GM21825 (cell line): ENCODE measurements around the gene CC2D1B.

Experiments
- ATAC-seq: cut with Tn5 transposase; IDR thresholded peaks from one replicate; pipeline ENCODE4 v1.9.1; 2021; ENCODE audit warnings: mild to moderate bottlenecking, moderate library complexity; ENCODE audit not compliant: unreplicated experiment

The CC2D1B gene

DNA sequence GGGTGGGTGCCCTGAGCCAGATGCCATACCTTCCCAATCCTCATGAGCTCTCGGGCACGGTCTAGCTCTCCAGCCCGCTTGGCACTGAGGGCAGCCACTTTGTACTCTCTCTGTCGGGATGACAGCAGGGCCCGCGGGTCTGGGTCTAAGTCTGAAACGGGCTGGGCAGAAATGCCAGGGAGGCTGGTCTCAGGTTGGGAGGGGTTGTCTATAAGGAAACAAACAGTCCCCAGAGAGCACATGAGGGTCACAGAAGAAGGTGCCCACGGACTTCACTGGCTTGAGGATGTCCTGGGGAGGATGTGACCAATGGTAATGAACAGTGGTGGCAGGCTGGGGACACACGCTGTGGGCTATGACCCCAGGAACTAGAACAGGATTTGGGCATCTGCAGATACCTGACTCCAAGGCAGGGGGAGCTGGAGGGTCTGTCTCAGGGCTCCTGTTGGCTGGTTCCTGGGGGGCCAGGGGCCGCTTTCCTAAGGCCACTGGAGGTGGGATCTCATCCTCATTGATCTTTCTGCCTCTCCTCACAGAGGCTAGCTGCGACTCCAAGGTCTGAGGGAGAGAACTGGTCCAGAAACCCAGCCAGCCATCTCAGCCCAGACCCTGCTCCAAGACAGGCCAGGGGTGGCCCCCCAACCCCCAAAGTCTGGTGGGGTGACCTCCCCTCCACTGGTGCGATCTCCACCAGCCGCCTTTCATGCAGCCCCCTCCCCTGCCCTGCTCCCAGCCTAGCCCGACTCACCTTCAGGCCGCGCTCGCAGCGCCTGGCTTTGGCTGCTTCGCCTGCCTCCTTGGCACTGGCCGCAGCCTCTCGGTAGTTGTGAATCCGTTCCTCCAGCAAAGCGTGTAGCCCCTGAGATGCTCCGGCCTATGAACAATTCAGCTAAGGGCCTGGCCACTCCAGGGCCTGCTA, 6.1 kb downstream of the CC2D1B start:
- no peak for ATAC-seq

DNA sequence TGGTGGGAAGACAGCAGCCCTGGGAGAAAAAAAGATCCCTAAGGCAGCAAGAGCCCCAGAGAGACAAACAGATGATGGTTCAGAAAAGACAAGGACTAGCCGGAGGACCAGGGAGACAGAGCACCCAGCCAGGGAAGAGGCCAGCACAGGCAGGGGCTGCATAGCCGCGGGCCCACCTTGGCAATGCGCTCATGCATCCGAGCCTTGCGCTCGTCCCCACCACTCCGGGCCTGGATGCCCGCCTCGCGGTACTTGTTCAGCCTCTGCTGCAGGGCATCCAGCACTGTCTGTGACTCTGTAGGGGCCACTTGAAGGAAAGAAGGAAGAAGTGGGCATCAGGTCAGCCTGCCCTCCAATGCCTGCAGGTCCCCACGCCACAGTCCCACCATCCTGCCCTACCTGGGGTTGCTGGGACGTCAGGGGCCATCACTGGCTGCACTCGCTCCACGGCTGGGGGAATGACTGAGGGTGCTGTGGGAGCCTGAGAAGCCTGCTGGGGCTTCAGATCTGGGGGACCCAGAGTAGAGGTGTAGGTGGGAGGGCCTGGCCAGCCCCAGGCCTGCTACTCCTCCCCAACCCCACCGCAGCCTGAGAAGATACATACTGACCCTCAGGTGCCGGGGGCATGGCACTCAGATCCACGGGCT, 7.0 kb downstream of the CC2D1B start:
- ATAC-seq: no peak

DNA sequence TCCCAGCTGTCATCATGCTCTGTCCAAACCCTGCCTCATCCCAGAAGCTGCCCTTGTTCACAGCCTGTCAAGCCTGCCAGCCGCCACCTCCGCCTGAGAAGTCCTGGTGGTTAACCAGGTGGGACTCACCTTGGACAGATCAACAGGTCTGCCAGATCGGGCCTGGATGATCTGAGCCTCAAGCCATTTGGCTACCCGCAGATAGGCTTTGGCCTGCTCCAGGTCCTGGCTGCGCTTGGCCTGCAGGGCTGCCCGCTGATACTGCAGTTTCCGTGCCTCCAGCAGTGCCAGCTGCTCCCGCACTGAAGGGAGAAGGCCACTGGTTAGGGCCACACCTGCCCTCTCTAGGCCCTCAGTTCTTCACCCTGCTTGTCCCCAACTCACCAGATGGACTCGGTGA, 8.6 kb downstream of the CC2D1B start:
- no peak for ATAC-seq

DNA sequence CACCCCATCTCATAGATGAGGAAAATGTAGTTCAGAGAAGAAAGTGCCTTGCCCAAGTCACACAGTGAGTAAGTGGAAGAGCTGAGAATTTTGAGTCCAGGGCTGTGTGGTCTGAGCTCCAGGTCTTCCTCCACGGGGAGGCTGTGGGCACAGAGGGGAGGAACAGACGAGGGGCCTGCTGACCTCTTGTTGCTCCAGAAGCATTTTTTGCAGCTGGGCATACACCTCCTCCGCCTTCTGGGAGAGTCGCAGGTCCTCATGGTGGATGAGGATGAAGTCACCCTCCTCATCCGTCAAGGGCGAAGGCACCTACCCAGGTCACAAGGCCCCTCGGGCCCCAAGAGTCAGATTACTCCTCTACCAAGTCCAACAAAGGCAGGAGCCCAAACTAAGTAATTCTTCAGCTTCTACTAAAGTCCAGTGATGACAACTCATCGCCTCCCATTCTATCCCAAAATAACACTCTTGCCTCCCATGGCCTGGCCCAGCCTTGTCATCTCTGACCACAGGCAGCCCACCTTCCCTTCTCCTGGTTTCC, 9.1 kb downstream of the CC2D1B start:
- no peak for ATAC-seq

DNA sequence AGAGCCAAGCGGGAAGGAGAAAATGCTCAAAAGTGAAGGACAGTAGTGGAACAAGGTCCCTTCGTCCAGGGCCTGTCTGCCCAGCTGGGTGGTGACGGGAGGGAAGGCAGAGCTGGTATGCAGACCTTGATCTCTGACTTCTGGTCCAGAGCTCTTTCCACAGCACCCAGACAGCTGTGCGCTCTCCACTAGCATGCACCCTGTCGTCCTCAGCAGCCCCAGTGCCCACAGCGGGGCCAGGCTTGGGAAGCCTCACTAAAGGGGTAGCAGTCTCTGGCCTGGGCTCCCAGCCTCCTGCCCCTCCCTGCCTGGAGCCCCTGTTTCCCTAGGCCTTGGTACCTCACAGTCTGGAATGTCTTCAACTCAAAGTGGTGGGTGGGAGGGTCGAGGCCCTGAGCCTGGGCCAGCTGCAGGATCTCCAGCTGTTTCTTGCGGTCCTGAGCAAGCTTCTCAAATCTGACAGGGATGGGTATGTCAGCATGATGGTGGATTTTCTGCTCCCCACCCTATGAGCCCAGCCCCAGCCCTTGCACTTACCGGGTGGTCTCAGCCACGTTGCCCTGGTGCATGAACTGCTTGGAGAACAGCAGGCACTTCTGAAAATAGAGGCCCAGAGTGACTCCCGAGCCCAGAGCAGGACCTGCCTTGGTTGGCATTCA, 10.0 kb downstream of the CC2D1B start:
- no peak for ATAC-seq

DNA sequence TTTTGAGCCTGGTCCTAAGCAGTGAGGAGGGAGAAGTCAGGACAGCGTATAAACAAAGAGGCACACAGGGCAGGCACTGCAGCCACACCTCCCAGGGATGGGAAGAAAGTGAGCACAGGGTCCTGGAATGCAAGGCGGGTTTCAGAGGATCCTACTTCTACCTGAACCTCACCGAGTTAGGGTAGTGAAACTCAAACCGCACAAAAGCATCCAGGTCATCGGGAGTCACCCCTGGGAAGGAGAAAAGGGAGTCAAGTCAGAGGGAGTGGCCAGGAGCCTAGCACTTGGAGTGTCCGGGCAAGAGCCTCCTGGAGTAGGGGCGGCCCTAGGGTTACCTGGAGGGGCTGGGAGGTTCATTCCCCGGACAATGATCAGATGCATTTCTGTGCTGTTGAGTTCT, 10.6 kb downstream of the CC2D1B start:
- no peak for ATAC-seq

DNA sequence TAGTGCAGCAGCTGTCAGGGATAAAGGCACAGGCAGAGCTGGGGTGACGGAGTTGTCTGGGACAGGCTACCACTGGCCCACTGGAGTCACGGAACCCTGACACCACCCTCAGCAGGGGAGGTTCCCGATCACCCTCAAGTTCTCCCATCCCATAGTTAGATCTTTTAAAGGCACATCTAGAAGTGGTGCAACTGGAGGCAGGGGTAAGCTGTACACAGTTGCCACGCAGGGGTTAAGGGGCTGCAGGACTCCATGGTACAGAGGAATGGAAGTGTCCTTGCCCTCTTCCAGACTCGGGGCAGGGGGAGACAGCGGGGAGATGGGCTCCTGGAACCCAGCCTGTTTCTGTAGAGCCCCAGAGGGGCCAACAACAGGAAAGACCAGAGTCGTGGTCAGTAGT, 13.3 kb downstream of the CC2D1B start:
- no peak for ATAC-seq

DNA sequence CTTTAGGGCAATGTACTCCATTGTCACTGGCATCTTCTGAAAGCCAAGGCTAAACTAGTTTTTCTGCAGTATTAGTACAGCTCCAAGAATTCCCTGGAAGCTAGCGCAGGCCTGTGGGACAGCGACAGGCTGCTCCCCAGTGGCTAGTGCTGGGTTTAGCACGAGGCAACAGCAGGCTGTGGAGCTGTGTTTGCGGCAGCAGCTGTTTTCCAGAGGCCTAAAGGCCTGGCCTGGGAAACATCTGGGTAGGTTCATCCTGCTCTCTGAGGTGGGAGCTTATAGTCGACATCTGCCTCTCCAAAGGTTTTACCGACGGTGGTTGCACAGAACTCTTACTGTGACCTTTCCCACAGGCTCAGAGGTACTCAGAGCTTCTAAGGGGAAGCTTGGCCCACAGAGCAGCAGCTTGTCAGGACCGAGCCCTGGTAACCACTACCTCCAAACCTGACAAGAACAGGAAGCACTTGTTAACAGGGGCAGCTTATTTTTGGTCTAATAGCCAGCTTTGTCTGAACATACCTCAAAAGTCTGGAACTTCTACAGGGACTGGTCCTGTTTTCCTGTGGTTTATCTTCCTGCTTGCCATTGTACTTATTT, 17.2 kb downstream of the CC2D1B start:
- ATAC-seq: no peak

DNA sequence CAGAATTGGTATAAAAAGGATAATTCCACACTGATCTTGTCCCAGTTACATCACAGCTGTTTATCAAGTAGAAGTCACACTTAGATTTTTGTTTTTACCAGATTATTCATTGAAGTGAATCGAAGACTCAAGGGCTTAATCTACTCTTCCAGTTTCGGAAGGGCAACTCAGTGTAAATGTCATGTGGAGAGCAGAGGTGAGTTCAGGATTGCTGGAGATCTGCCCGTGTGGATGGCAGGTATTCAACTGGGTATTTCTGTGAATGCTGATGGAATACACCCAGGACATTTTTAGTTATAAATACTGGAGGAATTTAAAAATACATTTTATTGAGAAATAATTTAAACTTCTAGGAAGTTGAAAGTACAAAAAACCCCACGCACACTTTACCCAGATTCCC, 19.4 kb downstream of the CC2D1B start:
- ATAC-seq: no peak

DNA sequence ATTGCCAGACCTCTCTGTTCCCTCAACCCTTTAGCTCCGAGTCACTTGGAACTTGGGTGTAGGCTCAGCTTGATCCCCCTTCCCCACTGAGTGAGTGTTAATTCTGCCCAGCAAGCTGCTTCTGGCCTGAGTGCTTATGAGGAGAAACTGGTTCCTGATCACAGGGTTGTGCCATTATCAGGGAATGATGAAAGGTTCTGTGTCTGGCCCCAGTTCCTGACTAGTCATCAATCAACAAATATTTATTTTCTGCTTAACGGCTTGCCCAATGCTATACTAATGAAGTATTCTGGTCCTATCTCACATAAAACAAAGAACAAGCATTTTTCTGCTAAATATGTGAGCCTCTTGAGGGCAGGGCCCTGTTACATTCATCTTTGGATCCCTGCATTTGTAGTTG, 20.8 kb downstream of the CC2D1B start:
- no peak for ATAC-seq

DNA sequence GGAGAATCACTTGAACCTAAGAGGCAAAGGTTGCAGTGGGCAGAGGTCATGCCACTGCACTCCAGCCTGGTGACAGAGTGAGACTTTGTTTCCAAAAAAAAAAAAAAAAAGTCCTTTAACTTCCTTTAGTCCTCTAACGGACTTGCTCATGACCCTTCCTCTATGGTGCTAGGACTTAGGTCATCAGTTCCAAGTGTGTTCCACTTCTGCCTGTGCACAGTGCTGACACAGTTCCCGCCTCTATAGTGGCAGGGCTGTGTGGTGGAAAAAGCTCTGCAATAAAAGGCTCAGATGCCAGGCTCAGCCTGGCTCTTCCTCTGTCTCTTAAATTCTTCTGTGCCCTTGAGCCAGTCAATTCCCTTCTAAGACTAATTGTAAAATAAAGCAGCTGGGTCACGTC, 22.0 kb downstream of the CC2D1B start:
- ATAC-seq: no peak

DNA sequence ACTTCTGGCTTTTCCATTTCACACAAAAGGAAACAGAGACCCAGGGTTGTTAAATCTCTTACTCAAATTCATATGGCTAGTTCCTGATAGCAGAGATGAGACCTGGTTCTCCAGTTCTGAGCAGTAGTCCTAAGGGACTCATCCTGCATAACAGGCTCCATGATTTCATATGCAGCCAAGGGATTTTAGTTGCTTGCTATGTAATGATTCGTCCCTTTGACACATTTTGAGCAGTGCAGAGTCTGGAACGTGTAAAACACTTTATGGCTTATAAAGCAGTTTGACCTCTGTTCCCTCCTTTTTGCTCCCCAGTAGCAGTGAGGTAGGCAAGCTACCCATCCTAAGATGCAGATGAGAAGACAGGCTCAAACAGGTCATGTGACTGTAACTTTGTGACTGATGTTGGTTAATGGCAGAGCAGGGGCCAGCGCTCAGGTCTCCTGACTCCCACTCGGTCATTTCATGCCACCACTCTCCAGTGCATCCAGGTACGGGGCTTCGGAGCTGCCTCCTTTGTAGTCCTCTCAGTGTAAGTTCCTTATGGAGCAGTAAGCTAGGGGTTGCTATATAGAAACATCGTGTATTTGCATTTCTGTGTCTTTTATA, 24.2 kb downstream of the CC2D1B start:
- ATAC-seq: no peak

DNA sequence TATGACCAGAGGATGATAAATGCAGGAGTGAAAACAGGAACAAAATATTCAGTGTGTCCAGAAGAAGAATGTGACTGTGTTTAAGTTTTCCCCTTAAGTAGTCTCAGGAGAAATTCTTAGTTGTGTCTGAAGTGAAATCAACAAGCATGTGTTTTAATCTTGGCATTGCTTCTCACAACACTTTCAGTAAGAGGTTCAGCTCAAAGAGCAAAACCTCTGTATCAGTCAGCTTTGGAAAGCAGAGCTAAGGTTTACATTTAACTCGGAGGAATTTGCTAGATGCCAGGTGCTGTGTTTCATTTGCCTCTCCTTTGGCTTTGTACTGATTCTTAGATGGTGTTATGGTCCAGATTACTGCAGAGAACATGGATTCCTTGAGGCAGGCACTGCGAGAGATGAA, 28.6 kb downstream of the CC2D1B start:
- ATAC-seq: no peak

DNA sequence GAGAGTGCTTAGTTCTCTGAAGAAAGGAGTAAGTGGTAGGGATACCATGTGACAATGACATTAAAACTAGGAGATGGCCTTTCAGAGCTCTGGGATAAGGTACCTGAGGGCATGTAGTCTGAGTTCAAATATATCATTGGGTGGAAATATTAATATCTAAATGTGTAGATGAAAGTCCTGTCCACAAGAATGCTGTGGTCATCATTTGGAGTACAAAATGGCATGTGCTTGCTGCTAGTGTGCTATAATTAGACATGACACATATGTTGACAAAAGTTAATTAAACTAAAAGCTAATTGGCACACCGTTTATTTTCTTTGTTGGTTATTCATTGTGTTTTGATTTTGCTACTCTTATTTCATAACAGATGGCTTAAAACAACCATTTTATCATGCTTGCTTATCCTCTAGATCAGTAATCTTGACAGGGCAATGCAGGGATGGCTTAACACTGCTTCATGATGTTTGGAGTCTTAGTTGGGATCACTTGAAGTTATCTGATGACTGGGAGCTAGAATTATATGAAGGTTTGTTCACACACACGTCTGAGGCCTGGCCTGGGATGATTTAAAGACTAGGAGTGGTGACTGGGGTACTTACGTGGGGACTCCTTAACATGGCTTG, 31.0 kb downstream of the CC2D1B start:
- ATAC-seq: no peak

DNA sequence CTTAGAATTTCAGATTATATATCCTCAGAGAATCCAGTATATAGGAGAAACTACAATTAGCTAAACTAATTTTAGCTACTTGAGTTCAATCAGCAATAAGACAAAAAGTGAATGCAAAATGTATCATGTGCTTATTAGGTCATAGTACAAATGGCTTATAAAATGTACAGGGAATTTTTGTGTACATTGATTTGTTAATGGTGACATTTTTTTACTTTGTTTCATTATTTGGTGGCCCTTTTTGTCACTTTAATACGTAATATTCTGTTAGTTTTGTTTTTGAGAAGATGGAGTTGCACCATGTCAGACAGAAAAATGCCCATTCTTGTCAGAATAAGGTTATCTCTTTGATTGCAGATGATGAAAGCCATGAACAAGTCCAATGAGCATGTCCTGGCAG, 33.6 kb downstream of the CC2D1B start:
- ATAC-seq: no peak

DNA sequence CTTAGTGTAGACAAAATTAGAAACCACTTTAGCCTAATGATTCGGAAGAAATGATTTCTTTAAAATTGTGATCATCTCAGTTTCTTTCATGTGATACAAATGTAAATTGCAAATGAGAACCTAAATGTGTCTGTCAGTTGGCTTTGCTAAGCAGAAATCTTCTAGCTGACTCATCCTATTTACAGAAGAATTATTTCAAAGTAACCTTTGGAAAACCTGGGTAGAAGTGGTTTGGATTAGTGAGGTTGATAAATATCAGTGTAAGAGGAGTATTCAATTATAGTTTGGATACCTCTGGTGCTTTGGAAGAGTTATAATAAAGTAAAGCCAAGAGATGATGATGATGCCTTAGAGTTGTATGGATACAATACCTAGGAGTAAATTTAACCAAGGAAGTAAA, 37.4 kb downstream of the CC2D1B start:
- no peak for ATAC-seq

DNA sequence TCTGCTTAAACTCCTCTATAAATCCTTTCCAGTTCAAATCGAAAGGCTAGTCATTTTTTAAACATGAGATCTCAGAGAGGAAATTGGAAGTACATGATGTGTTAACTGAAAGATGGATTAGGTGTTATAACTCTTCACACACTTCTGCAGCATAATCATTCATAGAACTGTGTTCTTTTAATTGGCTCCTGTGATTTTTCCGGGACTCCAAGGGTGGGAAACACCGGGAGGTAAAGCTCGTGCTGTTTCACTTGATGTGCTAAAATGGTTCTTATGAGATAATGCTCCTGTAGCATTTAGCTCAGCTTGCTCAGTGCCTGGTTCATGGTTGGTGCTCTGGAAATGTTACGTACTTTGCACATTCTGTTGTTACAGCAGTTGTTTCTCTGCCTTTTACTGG, 40.2 kb downstream of the CC2D1B start:
- ATAC-seq: no peak

DNA sequence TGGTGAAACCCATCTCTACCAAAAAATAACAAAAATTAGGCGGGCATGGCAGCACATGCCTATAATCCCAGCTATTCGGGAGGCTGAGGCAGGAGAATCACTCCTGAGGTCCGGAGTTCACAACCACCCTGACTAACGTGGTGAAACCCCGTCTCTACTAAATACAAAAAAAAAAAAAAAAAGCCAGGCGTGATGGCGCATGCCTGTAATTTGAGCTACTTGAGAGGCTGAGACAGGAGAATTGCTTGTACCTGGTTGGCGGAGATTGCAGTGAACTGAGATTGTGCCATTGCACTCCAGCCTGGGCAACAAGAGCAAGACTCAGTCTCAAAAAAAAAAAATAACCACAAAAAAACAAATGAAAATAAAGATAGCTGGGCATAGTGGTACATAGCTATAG, 42.3 kb downstream of the CC2D1B start:
- ATAC-seq: no peak

DNA sequence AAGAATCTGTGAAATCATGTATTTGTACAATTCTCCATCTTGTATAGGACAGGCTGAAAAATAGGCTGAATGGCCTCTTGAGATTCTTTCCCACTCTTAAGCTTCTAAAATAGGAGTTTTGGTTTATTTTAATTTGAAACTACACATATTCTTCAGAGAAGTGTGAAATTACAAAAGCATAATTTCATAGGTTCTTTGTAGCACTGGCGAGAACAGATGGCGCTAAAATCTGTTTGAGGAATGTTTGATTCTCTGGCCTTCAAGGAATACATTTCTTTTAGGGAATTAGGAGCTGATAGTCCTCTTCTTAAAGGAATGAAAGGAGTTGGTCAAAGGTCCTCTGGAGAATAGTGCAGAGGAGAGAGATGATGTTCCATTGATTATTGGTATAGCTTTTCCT, 44.9 kb downstream of the CC2D1B start:
- no peak for ATAC-seq

DNA sequence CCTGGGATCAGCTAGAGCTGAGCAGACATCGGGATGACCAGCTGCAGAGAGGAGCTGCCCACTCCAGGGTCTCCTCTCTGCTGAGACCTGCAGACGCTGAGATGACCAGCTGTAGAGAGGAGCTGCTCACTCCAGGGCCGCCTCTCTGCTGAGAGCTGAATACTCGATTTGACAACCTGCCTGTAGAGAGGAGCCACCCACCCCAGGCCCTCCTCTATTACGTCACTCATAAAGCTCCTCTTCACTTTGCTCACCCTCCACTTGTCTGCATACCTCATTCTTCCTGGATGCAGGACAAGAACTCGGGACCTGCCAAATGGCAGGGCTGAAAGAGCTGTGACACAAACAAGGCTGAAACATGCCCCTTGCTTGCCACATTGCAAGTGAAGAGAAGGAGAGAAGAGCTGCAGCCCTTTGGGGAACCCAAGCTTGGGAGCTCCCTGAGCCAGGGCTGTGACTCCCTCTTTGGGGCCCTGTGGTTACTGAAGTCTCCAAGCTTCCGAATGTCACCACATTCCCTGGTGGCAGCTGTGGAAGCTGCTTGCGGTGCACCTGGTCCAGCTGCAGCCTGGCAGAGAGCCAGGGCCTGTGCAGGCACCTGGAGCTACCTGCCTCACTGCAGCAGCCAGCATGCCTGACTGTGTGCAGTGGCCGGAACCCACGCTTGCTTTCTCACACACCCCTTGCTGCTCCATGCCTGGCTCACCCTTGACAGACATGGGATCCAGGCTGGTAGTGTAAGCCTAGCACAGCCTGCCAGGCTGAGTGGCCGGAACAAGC, 59.6 kb downstream of the CC2D1B start:
- no peak for ATAC-seq
